ENCODE measurements around the gene ABHD17A.

DNA sequence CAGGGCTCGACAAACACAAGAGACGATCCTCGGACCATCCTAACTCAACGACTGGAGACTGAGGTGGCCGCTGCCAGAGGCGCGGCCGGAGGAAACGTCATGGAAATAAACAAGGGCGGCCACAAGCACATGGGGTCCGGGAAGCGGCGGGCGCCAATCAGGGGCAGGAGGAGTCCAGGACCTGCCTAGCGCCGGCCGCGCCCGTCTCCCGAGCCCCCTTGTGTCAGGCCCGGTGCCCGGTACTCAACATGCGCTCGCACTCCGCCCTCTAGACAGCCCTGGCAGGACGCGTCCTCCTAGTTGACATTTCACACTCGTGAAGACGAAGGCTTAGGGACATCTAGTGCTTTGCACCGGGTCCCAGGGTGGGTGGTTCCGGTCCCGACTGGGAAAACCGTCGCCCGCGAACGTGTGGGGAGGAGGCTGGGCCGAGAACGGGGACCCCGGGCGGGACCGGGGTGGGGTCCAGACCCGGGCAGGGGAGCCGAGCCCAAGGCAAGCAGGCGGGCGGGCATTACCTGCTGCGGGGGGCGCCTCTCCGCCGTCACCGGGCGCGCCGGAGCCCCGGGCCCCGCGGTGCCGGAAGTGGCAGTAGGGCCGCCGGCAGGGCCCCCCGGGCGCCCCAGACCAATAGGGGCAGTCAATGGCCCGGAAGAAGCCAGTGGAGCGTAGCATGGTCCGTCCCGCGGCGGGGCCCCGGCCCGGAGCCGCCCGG lies 37.5 kb downstream of the ABHD17A start:
- TF ChIP-seq, protein P1, sequence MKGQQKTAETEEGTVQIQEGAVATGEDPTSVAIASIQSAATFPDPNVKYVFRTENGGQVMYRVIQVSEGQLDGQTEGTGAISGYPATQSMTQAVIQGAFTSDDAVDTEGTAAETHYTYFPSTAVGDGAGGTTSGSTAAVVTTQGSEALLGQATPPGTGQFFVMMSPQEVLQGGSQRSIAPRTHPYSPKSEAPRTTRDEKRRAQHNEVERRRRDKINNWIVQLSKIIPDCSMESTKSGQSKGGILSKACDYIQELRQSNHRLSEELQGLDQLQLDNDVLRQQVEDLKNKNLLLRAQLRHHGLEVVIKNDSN (IDR thresholded peaks at IDR 0.05), result no peak
- TF ChIP-seq ZBTB7A (IDR thresholded peaks at IDR 0.05; ENCODE audit: low read depth) (no peak), CREB1 (IDR thresholded peaks at IDR 0.05; ENCODE audit: low read depth) (no peak)

Measured in Ishikawa (cell line).